Measurements from ENCODE around the gene ZNF283. TPM values are rescaled to one million over a fixed set of nuclear protein-coding genes. Genes with fewer than 3 reads are reported as not detected.

Gene ZNF283
- total and polyA plus RNA-seq, 9 of the 15 experiments (the other 6 are each of a cell fraction or from before 2014, with no cell fraction given): 6.0 to 19.5 (median 9.8) TPM

DNA sequence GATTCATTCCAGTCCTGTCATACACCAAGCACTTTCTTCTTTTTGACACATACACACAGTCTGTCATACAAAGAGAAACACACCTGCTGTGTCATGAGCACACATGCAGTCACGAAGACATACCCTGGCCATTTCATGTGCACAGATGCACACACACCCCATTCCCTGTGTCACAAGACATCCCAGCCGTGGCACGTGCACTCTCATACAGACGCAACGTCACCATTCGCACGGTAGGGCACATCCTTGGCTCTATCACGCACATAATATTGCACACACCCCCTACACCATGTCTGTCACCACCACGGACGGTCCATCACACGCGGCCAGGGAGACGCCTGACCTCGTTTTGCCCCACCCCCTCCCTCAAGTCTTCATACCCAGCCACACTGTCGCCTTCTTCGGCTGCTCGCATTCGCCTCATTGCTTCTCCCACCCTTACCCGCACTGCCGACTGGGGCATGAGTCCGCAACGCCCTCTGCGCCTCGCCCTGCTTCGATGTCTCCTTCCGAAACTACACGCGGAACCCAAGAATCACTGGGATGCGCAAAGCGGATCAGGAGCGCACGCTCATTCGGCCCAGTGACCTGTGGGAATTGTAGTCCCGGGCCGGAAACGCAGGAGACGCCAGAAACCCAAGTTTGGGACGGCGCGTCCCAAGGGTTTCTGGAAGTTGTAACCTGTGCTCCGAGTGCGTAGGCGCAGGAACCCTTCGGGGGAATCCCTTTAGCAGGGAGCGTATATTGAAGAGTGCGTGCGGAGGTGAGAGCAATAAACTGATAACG lies 6.8 kb upstream of the ZNF283 start (continued):
- TF ChIP-seq, protein P1, sequence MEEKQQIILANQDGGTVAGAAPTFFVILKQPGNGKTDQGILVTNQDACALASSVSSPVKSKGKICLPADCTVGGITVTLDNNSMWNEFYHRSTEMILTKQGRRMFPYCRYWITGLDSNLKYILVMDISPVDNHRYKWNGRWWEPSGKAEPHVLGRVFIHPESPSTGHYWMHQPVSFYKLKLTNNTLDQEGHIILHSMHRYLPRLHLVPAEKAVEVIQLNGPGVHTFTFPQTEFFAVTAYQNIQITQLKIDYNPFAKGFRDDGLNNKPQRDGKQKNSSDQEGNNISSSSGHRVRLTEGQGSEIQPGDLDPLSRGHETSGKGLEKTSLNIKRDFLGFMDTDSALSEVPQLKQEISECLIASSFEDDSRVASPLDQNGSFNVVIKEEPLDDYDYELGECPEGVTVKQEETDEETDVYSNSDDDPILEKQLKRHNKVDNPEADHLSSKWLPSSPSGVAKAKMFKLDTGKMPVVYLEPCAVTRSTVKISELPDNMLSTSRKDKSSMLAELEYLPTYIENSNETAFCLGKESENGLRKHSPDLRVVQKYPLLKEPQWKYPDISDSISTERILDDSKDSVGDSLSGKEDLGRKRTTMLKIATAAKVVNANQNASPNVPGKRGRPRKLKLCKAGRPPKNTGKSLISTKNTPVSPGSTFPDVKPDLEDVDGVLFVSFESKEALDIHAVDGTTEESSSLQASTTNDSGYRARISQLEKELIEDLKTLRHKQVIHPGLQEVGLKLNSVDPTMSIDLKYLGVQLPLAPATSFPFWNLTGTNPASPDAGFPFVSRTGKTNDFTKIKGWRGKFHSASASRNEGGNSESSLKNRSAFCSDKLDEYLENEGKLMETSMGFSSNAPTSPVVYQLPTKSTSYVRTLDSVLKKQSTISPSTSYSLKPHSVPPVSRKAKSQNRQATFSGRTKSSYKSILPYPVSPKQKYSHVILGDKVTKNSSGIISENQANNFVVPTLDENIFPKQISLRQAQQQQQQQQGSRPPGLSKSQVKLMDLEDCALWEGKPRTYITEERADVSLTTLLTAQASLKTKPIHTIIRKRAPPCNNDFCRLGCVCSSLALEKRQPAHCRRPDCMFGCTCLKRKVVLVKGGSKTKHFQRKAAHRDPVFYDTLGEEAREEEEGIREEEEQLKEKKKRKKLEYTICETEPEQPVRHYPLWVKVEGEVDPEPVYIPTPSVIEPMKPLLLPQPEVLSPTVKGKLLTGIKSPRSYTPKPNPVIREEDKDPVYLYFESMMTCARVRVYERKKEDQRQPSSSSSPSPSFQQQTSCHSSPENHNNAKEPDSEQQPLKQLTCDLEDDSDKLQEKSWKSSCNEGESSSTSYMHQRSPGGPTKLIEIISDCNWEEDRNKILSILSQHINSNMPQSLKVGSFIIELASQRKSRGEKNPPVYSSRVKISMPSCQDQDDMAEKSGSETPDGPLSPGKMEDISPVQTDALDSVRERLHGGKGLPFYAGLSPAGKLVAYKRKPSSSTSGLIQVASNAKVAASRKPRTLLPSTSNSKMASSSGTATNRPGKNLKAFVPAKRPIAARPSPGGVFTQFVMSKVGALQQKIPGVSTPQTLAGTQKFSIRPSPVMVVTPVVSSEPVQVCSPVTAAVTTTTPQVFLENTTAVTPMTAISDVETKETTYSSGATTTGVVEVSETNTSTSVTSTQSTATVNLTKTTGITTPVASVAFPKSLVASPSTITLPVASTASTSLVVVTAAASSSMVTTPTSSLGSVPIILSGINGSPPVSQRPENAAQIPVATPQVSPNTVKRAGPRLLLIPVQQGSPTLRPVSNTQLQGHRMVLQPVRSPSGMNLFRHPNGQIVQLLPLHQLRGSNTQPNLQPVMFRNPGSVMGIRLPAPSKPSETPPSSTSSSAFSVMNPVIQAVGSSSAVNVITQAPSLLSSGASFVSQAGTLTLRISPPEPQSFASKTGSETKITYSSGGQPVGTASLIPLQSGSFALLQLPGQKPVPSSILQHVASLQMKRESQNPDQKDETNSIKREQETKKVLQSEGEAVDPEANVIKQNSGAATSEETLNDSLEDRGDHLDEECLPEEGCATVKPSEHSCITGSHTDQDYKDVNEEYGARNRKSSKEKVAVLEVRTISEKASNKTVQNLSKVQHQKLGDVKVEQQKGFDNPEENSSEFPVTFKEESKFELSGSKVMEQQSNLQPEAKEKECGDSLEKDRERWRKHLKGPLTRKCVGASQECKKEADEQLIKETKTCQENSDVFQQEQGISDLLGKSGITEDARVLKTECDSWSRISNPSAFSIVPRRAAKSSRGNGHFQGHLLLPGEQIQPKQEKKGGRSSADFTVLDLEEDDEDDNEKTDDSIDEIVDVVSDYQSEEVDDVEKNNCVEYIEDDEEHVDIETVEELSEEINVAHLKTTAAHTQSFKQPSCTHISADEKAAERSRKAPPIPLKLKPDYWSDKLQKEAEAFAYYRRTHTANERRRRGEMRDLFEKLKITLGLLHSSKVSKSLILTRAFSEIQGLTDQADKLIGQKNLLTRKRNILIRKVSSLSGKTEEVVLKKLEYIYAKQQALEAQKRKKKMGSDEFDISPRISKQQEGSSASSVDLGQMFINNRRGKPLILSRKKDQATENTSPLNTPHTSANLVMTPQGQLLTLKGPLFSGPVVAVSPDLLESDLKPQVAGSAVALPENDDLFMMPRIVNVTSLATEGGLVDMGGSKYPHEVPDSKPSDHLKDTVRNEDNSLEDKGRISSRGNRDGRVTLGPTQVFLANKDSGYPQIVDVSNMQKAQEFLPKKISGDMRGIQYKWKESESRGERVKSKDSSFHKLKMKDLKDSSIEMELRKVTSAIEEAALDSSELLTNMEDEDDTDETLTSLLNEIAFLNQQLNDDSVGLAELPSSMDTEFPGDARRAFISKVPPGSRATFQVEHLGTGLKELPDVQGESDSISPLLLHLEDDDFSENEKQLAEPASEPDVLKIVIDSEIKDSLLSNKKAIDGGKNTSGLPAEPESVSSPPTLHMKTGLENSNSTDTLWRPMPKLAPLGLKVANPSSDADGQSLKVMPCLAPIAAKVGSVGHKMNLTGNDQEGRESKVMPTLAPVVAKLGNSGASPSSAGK (IDR thresholded peaks at IDR 0.05): peak; percentile 19; the same call in 1 of the 2 replicates
- TF ChIP-seq MCM7 (IDR thresholded peaks at IDR 0.05) (no peak), L3MBTL2 (IDR thresholded peaks at IDR 0.05) (peak; percentile 50; the same call in 1 of the 2 replicates), MEF2A (IDR thresholded peaks at IDR 0.05; ENCODE audit: control insufficient read depth, low read depth, low read length) (no peak), NRF1 (conservative IDR thresholded peaks at IDR 0.05 in 1 of 2, IDR thresholded peaks at IDR 0.05 in 1 of 2) (peak; percentile 29 to 61; a peak in 2 of 4 replicates), TOE1 (IDR thresholded peaks at IDR 0.05; ENCODE audit: borderline replicate concordance) (no peak), TOE1 (CRISPR knock-in tag; IDR thresholded peaks at IDR 0.05; ENCODE audit: borderline replicate concordance, low read depth) (no peak), RAD51 (IDR thresholded peaks at IDR 0.05; ENCODE audit: borderline replicate concordance, low read depth) (no peak), SREBF2 (CRISPR knock-in tag; IDR thresholded peaks at IDR 0.05) (no peak)
- TF ChIP-seq, protein P2, sequence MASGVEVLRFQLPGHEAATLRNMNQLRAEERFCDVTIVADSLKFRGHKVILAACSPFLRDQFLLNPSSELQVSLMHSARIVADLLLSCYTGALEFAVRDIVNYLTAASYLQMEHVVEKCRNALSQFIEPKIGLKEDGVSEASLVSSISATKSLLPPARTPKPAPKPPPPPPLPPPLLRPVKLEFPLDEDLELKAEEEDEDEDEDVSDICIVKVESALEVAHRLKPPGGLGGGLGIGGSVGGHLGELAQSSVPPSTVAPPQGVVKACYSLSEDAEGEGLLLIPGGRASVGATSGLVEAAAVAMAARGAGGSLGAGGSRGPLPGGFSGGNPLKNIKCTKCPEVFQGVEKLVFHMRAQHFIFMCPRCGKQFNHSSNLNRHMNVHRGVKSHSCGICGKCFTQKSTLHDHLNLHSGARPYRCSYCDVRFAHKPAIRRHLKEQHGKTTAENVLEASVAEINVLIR (CRISPR knock-in tag; IDR thresholded peaks at IDR 0.05): no peak
- TF ChIP-seq, protein P3, sequence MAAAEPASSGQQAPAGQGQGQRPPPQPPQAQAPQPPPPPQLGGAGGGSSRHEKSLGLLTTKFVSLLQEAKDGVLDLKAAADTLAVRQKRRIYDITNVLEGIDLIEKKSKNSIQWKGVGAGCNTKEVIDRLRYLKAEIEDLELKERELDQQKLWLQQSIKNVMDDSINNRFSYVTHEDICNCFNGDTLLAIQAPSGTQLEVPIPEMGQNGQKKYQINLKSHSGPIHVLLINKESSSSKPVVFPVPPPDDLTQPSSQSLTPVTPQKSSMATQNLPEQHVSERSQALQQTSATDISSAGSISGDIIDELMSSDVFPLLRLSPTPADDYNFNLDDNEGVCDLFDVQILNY (CRISPR knock-in tag; IDR thresholded peaks at IDR 0.05): no peak

Data from K562 (cell line).